Activated effector memory CD4-positive, alpha-beta T cell treated with Interleukin-2 at 50 U/mL for 16 hours (primary cell): Measurements from ENCODE around the gene PAX7.
"Not testable (repeated sequence)": the region's sequence is repeated elsewhere in the genome, so short reads cannot be mapped to it uniquely, and the experiment has no call there.

Experiments used
- DNase-seq: peaks from one replicate; pipeline ENCODE4 v3.0.0-alpha.2; 2020

Gene PAX7

GRCh38 chr1:18666317-18666920 lies 35.8 kb downstream of the PAX7 start:
- DNase-seq = no peak

DNA sequence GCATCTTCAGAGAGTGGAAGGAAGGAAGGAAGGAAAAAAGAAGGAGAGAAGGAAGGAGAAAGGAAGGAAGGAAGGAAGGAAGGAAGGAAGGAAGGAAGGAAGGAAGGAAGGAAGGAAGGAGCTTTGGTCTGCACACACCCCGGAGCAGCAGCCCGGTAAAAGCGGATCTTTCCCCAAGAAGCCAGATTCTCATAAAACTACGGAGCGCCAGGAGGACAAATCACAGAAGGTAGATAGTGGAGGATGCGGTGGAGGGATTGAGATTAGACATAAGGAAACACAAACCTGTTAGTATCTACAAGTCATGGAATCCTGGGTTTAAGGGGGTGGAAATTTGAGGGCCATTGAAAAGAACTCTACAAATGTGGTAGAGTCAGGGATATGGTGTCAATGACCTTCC lies 36.7 kb downstream of the PAX7 start:
- DNase-seq = no peak

DNA sequence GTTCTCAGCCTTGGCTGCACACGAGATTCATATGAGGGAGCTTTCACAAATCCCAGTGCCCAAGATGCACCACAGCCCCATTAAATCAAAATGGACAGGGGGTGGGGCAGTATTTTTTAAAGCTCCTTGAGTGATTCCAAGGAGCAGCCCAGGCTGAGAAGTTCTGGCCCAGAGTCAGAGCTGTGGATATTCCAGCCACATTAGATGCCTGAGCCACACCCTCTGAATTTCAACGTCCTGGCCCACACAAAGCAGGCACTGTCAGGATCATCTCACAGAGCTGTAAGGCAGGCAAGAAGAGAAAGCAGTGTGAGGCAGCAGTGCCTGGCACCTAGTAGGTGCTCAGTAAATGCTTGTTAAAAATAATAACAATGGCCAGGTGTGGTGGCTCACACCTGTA lies 37.4 kb downstream of the PAX7 start:
- DNase-seq = no peak

GRCh38 chr1:18668750-18669404 lies 38.2 kb downstream of the PAX7 start:
- DNase-seq = no peak

GRCh38 chr1:18670121-18670867 lies 39.6 kb downstream of the PAX7 start:
- no peak for DNase-seq

GRCh38 chr1:18670868-18671225 lies 40.2 kb downstream of the PAX7 start:
- DNase-seq = no peak

DNA sequence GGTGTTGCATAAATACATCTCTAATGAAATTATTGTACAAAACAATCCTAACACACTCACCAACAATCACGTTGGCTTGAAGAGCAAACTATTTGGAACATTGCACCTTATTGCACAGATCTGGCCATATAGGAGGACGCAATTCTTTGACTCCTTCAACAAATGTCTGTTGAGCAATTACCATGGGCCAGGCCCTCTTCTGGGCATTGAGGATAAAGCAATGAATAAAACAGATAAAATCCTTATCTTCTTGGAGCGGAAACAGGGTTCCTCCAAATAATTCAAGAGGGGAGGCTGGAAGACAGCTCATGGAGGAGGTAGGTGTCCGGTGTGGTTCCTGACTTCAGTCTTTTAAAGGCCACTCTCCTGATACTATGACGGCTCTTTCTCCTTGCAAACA lies 43.3 kb downstream of the PAX7 start:
- DNase-seq = no peak

DNA sequence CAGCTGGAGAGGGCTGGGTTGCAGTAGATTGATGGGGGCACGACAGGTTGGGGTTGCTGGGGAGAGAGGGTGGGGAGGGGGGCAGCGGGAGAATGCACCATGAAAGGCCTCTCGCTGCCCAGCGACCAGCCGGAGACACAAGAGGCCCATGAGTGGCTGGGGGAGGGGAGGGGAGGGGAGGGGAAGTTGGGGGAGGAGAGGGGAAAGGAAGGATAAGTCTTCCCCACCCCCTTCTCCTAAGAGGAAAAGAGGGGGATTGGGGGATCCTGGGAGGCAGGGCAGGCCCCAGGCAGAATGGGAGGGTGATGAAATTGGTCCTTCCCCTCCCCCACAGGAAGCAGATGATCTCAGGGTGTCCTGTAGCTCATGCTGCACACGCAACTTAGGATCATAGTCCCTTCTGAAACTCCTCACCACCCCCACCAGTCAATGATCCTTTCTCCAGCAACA lies 45.7 kb downstream of the PAX7 start:
- no peak for DNase-seq

GRCh38 chr1:18681423-18681835 lies 50.8 kb downstream of the PAX7 start:
- no peak for DNase-seq

DNA sequence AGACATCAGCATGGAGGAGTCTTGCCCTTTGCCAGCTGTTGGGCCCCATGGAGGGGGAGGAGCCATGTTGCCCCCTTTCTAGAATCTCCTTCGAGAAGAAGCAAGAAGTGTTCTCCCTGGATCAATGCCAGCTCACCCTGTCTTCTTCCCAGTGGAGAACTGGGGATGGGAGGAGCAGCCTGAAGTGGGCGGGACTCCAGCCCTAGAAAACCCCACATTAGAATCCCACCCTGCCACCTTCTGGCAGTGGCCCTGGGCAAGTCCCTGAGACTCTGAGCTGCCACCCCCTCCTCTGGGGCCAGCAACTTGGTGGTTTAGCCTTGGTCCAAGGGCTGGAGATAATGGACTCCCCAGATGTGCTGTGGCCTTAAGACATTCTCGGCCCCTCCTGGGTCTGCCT lies 51.7 kb downstream of the PAX7 start:
- no peak for DNase-seq

GRCh38 chr1:18684303-18684702 lies 53.7 kb downstream of the PAX7 start:
- no peak for DNase-seq

- no peak for DNase-seq
Observed at GRCh38 chr1:18686540-18686939, 55.9 kb downstream of the PAX7 start.

- DNase-seq = no peak
Observed at GRCh38 chr1:18687273-18687672, 56.6 kb downstream of the PAX7 start.

- DNase-seq = no peak
Observed at GRCh38 chr1:18691648-18692047, 61.0 kb downstream of the PAX7 start.

DNA sequence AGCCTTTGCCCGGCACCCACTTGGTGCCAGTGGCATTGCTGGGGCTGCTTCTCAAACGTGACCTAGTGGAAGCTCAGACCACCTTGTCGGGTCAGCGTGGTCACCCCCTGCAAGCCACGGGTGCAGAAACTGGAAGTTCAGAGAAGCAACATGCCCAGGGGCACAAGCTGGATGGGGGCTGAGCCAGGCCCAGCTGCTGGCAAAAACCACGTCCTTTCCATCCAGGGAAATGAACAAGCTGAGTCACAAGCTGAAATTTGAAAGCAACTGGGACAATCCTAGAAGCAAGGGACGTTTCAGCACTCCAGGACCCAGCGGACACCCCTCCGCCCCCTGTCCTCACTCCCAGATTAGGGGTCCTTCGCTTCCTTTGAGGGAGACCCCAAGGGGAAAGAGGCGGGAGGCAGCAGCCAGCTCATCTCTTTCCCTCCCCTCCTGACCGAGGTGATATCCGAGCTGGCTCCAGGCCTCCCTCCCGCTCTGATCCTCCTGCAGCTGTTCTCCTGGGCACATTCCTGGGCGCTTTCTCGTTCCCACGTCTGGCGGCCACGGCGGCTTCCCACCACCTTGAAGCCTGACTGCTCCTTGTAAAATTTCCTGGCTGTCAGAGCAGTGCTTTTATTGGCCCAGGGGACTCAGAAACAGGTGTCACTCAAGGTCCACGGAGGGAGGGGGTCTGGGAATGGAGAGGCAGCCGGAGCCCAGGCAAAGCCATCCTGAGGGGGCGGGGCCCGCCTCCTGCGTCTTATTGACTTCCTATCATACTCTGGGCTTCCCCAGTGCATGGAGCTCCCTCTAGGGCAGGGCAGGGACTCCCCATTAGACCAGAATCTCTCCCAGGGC lies 62.8 kb downstream of the PAX7 start:
- DNase-seq = no peak

DNA sequence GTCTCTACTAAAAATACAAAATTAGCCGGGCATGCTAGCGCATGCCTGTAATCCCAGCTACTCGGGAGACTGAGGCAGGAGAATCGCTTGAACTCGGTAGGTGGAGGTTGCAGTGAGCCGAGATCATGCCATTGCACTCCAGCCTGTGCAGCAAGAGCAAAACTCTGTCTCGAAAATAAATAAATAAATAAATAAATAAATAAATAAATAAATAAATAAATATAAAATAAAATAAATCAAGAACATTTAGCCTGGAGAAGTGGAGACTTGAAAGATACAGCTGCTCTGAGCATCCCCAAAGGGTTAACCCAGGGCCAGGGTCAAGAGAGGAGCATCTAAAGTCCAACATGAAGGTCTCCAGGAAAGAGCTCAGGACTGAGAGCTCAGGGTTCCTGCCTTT lies 63.6 kb downstream of the PAX7 start:
- DNase-seq = not testable (repeated sequence)

DNA sequence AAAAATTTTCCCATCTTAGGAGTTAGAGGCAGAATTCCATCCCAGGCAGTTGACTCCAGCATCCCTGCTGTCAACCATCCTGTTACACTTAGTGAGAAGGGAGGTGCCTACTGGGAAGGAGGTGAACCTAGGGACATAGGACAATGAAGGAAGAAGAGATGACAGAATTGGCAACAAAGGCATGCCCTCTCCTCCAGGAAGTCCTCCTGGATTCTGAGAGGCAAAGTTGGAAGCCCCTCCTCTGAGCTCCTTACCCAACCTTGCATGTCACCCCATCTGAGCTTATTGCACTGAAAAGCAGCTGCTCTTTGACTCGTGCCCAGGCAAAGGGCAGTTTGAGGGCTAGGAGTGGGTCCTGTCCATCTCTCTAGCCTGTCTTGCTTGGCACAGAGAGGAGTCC lies 66.9 kb downstream of the PAX7 start:
- DNase-seq = no peak

DNA sequence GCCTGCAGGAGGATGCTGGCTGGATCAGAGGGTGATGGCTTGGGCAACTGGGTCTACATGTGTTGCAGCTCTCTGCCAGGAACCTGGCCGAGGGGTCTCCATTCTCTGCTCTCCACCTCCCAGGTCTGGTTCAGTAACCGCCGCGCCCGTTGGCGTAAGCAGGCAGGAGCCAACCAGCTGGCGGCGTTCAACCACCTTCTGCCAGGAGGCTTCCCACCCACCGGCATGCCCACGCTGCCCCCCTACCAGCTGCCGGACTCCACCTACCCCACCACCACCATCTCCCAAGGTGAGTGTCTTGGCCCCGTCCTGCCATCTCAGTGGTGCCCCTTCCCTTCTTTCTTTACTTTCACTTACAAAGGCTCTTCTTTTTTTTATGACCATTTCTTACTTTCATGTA lies 69.9 kb downstream of the PAX7 start:
- DNase-seq = no peak

GRCh38 chr1:18701183-18701582 lies 70.5 kb downstream of the PAX7 start:
- DNase-seq = no peak

DNA sequence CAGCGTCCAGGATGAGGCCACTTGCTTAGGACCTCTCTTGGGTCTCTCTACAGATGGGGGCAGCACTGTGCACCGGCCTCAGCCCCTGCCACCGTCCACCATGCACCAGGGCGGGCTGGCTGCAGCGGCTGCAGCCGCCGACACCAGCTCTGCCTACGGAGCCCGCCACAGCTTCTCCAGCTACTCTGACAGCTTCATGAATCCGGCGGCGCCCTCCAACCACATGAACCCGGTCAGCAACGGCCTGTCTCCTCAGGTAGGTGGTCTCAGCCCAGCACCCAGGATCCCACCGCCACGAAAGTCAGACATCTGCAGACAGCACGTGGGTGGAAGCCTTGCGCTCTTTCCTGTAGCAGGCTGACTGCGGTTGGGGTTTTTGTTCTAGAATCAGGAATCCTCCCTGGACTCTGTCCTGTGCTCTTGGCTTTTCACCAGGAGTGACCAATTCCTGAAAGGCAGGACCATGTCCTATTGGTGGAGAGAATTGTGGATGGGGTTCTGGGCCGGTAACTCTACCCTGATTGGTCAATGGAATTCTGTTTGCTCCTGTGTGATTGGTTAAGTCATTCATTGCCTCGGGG lies 72.5 kb downstream of the PAX7 start:
- DNase-seq = no peak

- DNase-seq = no peak
Observed at GRCh38 chr1:18705811-18706210, 75.2 kb downstream of the PAX7 start.

DNA sequence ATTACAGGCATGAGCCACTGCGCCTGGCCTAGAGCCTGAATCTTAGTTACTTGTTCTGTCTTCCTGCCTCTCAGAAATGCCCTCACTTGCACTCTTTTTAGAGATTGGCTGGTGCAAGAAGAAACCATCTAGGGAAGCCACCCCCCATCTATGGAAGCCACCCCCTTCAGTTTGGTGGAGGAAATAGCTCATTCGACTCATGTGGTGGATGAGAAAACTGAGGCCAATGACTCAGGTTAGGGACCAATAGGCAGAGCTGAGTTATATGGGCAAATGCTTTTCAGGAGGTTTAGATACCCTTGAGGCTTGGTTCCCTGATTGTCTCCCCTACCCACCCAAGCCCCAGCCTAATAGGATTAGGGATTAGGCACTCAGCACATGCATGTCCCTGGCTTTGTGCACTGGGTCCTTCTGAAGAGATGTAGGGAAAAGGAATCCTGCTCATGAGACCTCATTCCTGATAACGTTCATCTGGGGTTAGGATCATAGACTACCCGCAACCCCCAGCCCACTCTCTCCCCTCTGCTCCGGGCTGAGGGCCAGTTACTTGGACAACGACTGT lies 77.1 kb downstream of the PAX7 start:
- DNase-seq = no peak

DNA sequence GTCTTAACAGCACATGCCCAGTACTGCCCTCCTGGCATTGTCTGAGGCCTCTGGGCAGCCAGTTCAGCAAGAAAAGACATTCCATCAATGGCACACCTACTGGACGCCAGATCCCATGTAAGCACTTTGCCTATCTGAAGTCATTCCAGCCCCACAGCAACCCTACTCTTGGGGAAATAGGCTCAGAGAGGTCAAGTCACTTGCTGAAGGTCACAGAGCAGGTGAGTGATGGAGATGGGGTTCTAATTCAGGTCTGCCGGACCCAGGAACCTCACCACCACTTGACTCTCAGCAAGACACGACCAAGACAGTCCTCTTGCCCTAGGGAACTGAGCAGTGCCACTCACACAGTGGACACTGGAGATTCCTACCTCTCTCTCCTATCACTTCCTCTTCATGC lies 79.4 kb downstream of the PAX7 start:
- DNase-seq = no peak
